KMS-11 (cell line): ENCODE data around the gene HOXB3.
"Not testable (repeated sequence)": the region's sequence is repeated elsewhere in the genome, so short reads cannot be mapped to it uniquely, and the experiment has no call there.

Source experiments
- H2AFZ ChIP-seq: fragments of 200-600 bp; sonication (generic); 2 replicates; pipeline ENCODE4 v1.6.1; 2016; ENCODE audit warnings: antibody characterized with exemption, mixed run types, low read depth
- H3K27ac ChIP-seq: fragments of 200-600 bp; sonication (generic); 2 replicates; pipeline ENCODE4 v1.6.1; 2016; ENCODE audit warnings: mild to moderate bottlenecking, mixed run types
- H3K27me3 ChIP-seq: fragments of 200-600 bp; sonication (generic); 2 replicates; pipeline ENCODE4 v1.6.1; 2017; ENCODE audit warnings: mild to moderate bottlenecking, low read depth, mixed run types, moderate library complexity; ENCODE audit not compliant: insufficient read depth
- H3K36me3 ChIP-seq: fragments of 200-600 bp; sonication (generic); 2 replicates; pipeline ENCODE4 v1.6.1; 2017; ENCODE audit warnings: mild to moderate bottlenecking, mixed run types; ENCODE audit not compliant: insufficient read depth
- H3K4me1 ChIP-seq: fragments of 200-600 bp; sonication (generic); 2 replicates; pipeline ENCODE4 v1.6.1; 2016; ENCODE audit warnings: mild to moderate bottlenecking, low read depth, mixed run types; ENCODE audit not compliant: poor library complexity, severe bottlenecking
- H3K4me2 ChIP-seq: fragments of 200-600 bp; sonication (generic); 2 replicates; pipeline ENCODE4 v1.7.0; 2016; ENCODE audit warnings: mild to moderate bottlenecking, mixed run types
- H3K4me3 ChIP-seq: fragments of 200-600 bp; sonication (generic); IDR thresholded peaks from 2 replicates; pipeline ENCODE4 v1.6.1; 2017; ENCODE audit warnings: low read depth, low read length, mixed read lengths; ENCODE audit not compliant: insufficient read depth
- H3K79me2 ChIP-seq: fragments of 200-600 bp; sonication (generic); 2 replicates; pipeline ENCODE4 v1.6.1; 2016; ENCODE audit warnings: low read depth, mixed run types; ENCODE audit not compliant: insufficient read depth
- H3K9ac ChIP-seq: fragments of 200-600 bp; sonication (generic); 2 replicates; pipeline ENCODE4 v1.6.1; 2016; ENCODE audit warnings: mild to moderate bottlenecking, mixed run types
- H4K20me1 ChIP-seq: fragments of 200-600 bp; sonication (generic); 2 replicates; pipeline ENCODE4 v1.6.1; 2016; ENCODE audit warnings: mild to moderate bottlenecking, mixed run types; ENCODE audit not compliant: insufficient read depth
- TF ChIP-seq, protein P1 (sequence below): fragments of 200-600 bp; sonication (generic); conservative IDR thresholded peaks from 2 replicates; pipeline ENCODE4 v1.6.1; 2017; ENCODE audit warnings: low read depth, mild to moderate bottlenecking, antibody characterized with exemption, low read length, moderate library complexity, mixed read lengths

The HOXB3 gene

DNA sequence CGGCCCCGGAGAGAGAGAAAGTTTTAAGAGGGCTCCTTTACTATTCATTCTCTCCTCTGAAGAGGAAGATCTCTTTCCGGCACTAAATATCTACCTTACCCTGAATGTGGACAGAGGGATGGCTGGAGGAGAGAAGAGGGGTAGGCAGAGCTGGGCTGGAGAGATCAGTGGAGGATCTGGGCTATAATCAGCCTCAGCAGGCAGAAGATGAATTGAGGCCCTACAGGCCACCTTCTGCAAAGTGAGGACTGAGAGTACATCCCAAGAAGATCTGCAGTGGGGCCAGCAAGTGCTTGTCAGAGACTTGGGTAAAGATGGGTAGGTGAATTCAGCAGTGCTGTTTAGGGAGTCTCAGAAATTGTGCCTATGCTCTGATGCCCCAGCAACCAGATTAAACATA, 52.7 kb downstream of the HOXB3 start:
- Histone ChIP-seq H3K27ac (no peak overlapping the region), H3K4me1 (no peaks in the 10 kb centered on the region), H3K4me3 (no peak overlapping the region), H3K36me3 (no peaks in the 10 kb centered on the region), H4K20me1 (no peaks in the 10 kb centered on the region), H3K9ac (no peak overlapping the region), H3K4me2 (no peak overlapping the region), H2AFZ (no peak overlapping the region), H3K79me2 (no peaks in the 10 kb centered on the region), H3K27me3 (no peaks in the 10 kb centered on the region; the same call in 1 of the 2 replicates)
- TF ChIP-seq, protein P1, sequence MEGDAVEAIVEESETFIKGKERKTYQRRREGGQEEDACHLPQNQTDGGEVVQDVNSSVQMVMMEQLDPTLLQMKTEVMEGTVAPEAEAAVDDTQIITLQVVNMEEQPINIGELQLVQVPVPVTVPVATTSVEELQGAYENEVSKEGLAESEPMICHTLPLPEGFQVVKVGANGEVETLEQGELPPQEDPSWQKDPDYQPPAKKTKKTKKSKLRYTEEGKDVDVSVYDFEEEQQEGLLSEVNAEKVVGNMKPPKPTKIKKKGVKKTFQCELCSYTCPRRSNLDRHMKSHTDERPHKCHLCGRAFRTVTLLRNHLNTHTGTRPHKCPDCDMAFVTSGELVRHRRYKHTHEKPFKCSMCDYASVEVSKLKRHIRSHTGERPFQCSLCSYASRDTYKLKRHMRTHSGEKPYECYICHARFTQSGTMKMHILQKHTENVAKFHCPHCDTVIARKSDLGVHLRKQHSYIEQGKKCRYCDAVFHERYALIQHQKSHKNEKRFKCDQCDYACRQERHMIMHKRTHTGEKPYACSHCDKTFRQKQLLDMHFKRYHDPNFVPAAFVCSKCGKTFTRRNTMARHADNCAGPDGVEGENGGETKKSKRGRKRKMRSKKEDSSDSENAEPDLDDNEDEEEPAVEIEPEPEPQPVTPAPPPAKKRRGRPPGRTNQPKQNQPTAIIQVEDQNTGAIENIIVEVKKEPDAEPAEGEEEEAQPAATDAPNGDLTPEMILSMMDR: no peak

DNA sequence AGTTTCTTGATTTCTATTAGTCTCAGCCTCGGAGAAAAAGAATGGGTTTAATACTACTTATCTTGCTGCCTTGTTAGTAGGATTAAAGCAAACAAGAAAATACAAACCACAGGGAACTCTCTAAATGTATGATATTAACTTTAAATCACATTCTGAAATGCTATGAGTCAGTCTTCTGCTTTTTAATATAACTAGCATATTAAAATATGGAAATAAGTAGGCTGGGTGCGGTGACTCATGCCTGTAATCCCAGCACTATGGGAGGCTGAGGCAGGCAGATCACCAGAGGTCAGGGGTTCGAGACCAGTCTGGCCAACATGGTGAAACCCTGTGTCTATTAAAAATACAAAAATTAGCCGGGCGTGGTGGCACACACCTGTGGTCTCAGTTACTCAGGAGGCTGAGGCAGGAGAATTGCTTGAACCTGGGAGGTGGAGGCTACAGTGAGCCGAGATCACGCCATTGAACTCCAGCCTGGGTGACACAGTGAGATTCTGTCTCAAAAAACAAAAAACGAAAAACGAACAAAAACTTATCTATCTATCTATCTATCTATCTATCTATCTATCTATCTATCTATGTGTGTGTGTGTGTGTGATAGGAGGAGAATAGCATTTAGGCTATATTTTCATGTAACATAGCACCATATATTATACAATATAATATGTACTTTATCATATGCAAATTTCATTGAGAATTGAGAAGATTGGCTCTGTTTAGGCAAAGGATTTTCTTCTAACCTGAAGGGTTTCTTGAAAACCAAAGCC, 54.1 kb downstream of the HOXB3 start:
- H3K4me3 ChIP-seq, H3K79me2 ChIP-seq, H3K4me2 ChIP-seq, H3K9ac ChIP-seq, H3K4me1 ChIP-seq, H3K27me3 ChIP-seq, H4K20me1 ChIP-seq, H3K27ac ChIP-seq, H2AFZ ChIP-seq, H3K36me3 ChIP-seq: not testable (repeated sequence)

DNA sequence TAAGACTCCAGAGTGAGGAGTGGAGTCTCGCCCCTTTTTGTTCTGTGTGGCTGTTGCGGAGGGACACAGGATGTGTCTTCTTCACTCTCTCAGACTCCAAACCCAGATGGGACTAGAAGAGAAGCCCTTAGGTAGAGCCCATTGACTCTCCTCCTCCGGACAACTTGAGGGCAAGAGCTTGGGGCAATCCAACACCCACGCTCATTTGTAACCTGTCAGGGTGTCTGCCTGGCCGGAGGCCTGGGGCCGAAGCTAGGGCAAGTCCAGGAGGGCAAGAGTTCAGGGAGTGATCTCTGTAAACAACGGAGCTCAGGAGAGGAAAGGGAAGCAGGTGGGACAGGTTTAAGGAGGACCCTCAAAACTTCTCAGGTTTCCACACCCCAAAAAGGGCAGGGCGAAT, 57.8 kb downstream of the HOXB3 start:
- no peaks in the 10 kb centered on the region for H3K4me1 ChIP-seq
- H2AFZ ChIP-seq: no peak overlapping the region
- H3K36me3 ChIP-seq: no peaks in the 10 kb centered on the region
- H3K4me2 ChIP-seq: no peak overlapping the region
- H3K9ac ChIP-seq: no peak overlapping the region
- H4K20me1 ChIP-seq: no peaks in the 10 kb centered on the region
- no peaks in the 10 kb centered on the region for H3K27me3 ChIP-seq
- H3K4me3 ChIP-seq: no peak overlapping the region
- H3K79me2 ChIP-seq: no peaks in the 10 kb centered on the region
- TF ChIP-seq, protein P1: no peak
- no peak overlapping the region for H3K27ac ChIP-seq

DNA sequence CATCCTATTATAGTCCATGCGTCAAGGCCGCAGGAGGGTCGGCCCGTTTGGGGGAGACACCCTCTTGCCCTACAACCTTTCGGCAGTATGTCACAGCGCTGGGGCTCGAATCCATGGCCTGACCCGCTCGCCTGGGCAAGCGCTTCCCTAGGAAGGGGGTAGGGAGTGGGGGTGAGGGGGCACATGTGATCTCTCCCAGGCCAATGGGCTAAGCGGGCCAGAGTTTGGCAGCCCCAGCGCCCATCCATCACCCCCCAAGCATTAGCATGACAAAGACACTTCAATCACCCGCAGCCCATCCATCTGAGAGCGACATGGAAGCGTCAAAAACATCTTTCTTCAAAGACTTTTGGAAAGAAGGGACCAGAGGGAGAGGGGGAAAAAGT, 59.2 kb downstream of the HOXB3 start, which contains the start of gene HOXB1:
Gene HOXB1, minus strand, starts transcription at position 125 of the 386 bp plus-strand sequence. Its CDS starts 107 bp downstream, at position 18.
- H3K4me2 ChIP-seq: no peak within 1 kb of the TSS
- no peaks in the 10 kb centered on the region for H3K27me3 ChIP-seq
- H3K4me1 ChIP-seq: no peaks in the 10 kb centered on the region
- no peak within 1 kb of the TSS for H3K27ac ChIP-seq
- no peaks in the 10 kb centered on the region for H4K20me1 ChIP-seq
- H3K79me2 ChIP-seq: no peaks in the 10 kb centered on the region
- TF ChIP-seq, protein P1: no peak
- no peak within 1 kb of the TSS for H3K4me3 ChIP-seq
- no peak within 1 kb of the TSS for H3K9ac ChIP-seq
- no peak within 1 kb of the TSS for H2AFZ ChIP-seq
- no peaks in the 10 kb centered on the region for H3K36me3 ChIP-seq

DNA sequence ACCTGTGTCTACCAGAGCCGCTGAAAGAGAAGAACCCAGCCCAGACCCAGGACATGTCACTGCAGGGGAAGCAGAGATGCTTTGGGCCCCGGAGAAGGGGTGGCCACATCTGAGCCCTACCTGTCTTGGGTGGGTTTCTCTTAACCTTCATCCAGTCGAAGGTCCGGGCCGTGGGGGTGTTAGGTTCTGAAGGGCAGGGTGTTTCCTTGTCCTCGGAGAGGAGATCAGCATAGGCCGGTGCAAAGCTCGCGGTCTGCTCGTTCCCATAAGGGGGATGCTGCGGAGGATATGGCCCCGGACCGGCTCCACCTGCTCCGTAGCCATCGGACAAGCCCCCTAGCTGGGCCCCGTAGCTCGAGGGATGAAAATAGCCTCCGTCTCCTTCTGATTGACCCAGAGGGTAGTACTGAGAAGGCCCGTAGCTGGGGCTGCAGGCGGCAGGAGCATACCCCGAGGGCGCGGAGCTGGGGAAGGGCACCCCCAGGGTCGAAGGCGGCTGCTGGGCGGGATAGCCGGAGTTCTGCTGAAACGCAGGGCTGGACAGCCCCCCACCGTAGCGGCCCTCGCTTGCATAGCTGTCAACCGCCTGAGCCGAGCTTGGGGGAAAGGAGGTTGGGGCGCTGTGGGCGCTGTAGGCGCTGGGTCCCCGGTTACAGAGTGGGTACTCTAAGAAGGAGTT, 59.7 kb downstream of the HOXB3 start:
- Histone ChIP-seq H2AFZ (no peak overlapping the region), H3K27me3 (no peaks in the 10 kb centered on the region), H3K27ac (no peak overlapping the region), H4K20me1 (no peaks in the 10 kb centered on the region), H3K36me3 (no peaks in the 10 kb centered on the region), H3K79me2 (no peaks in the 10 kb centered on the region), H3K9ac (no peak overlapping the region), H3K4me3 (no peak overlapping the region), H3K4me1 (no peaks in the 10 kb centered on the region), H3K4me2 (no peak overlapping the region)
- TF ChIP-seq, protein P1: no peak
